GM21367 (cell line): ENCODE data around the gene GTF3C4.

Experiments
- ATAC-seq: cut with Tn5 transposase; IDR thresholded peaks from one replicate; pipeline ENCODE4 v1.9.1; 2021; ENCODE audit not compliant: unreplicated experiment

GTF3C4 gene

DNA sequence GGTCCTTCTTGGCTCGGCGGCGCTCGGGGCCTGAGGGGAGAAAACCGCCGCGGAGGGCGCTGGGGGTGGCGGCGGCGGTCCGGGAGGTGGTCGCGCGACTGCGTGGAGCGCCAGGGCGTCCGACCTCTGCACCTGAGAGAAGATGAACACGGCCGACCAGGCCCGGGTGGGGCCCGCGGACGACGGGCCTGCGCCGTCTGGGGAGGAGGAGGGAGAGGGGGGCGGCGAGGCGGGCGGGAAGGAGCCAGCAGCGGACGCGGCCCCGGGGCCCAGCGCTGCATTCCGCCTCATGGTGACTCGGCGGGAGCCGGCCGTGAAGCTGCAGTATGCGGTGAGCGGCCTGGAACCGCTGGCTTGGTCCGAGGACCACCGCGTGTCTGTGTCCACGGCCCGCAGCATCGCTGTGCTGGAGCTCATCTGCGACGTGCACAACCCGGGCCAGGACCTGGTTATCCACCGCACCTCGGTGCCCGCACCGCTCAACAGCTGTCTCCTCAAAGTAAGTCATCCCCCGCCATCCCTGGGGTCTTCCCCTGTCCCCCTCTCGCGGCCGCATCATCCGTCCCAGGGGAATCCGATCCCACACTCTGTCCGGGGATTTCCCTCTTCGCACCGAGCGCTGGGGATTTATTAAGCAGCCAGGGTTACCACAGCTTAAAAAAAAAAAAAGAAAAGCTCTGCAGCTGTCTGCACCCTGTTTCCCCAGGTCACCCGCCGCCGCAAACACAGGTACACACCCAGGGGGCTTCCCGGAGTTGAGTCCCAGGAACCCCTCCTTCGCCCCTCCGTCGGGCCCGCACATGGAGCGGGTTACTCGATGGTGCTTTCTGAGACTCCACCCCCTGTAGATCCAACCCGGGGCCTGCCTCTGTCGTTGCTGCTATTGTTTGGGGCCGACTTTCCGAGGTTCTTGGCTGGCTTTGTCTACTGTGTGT, at the start of gene GTF3C4:
Gene GTF3C4 (plus strand): TSS at position 8 of the 935 bp plus-strand sequence. CDS start 135 bp downstream, at position 143.
- ATAC-seq = peak; percentile 14

DNA sequence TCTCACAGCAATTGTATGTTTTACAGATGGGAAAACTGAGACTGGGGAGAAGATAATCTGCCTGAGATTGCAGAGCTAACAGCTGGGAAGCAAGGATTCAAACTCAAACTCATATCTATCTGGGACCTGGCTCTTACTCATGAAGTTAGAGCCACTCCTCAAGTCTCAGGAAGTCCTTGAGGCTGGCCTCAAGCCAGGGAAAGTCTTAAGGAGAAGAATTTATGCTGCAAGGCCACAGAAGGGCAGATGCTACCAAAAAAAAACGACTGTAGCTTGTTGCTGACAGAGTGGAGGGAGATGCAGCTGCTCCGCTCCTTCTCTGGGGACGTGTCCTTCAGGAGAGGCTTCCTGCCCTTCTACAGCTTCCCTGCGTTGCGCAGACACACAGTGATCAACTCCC, 48.1 kb upstream of the GTF3C4 start:
- no peak for ATAC-seq

- ATAC-seq = no peak
Measured at GRCh38 chr9:132626285-132626684, 44.0 kb upstream of the GTF3C4 start.

DNA sequence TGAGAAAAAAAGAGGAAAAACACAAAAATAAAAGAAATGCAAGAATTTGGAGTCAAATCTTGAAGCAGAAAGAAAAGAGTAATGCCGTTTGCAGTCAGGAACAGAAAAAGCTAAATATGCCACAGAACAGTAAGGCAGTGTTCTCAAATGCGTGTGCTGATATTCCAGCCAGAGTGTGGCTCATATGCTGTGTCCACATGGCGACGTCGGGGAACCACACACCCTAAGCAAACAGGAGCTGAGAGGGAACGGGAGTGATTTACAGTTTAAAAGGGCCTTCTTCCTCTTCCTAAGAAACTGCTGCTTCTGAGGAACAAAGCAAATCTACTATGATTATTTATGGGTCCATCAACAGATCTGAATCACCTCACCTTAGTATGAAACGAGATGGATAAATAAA, 43.2 kb upstream of the GTF3C4 start:
- ATAC-seq = no peak

DNA sequence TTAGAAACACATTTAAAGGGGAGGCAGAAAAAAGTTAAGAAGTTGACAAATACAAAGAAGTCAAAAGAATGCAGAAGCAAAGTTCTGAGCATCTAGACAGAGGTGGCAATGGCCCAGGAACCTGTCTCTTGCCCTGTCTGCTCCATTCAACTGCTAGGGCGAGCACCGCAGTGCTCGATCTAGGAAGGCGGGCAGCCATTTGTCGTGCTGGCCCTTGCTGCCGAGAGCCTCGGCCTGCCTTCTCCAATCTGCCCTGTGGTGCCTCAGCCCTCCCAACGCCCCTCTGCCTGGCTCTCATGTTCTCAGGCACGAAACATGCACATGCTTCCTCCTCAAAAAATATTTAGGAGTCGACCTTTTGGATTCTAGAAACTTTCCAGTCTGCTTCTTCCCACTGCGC, 42.7 kb upstream of the GTF3C4 start:
- no peak for ATAC-seq

DNA sequence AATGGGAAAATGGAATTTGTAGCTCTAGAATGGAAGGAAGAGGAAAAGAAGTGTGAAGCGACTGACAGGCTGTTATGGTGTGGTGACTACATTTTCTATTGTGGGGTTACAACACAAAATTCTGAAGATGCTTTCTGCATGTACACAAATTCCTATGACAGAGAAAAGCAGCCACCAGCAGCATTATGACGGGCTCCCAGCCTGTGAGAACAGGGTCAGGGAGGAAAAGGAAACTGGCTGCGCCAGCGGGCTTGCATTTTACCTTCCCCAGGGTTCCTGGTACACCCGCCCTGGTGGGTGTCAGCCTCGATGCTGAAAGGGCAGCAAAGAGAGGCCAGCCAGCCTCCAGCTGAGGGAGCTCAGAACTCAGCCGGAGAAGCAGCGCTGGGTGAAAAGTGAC, 41.5 kb upstream of the GTF3C4 start:
- ATAC-seq = no peak

DNA sequence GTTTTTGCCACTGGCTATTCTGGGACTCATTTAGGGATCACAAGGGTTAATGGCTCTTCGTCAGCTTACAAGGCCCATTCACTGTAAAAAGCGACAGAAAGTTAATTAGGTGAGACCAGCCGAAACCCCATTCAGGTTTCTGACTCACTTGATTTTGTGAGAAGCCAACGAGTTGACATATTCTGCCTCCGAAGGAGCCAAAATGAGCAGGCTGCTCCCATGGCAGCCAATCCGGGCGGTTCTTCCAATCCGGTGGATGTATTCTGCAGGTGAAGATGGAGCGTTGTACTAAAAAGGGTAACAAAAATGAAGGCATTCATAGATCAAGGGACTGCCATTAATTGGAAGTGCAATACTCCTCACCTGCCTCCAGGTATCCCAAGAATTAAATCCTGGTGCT, 40.1 kb upstream of the GTF3C4 start:
- ATAC-seq = no peak

DNA sequence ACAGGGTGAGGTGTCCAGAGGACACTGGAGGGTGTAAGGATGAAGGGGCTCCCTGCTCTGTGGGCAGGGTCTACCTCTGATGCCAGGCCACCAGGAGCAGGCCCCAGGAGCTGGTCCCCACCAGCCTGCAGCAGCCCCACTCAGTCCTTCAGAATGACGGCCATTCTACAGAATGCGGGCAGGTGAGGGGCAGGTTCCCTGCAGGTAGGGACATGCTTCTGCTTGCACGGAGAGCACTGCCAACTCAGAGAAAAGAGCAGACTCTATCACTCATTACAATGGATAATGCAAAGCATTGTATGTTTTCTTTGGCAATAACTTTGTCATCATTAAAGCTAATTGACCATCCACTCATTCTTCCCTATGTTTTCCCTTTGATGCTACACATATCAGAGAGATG, 39.5 kb upstream of the GTF3C4 start:
- ATAC-seq = no peak

- no peak for ATAC-seq
Measured at GRCh38 chr9:132631280-132631679, 39.0 kb upstream of the GTF3C4 start.

GRCh38 chr9:132631685-132632084, 38.6 kb upstream of the GTF3C4 start:
- ATAC-seq = no peak

DNA sequence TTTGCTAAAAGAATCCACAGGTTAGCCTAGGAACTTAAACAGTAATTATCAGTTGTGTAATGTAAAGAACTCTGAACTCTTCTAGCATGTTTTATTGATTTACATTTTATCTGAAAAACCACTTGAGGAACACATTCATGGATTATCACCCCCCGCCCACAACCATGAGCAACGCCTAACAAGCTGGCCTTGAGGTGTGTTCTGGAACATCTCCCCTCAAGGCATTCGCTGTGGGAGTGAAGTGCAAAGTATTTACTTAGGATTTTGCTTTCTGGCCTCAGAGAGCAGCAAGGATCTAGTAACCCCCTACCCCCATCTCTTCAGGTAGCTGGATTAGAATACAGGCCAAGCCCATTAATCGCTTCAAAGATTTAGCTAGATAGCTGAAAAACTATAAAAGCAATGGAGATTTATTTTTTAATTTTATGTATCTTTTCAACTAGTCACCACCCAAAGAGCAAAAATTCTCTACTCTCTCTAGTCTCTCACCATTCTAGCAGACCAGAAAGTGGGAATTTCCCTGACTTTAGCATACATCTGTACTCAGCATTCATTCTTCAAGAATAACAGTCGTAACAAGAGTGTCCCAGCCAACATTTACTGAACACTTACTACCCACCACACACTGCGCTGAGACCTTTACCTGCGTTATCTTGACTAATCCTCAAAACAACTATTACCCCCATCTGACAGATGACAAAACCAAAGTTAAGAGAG, 37.7 kb upstream of the GTF3C4 start:
- ATAC-seq = no peak

DNA sequence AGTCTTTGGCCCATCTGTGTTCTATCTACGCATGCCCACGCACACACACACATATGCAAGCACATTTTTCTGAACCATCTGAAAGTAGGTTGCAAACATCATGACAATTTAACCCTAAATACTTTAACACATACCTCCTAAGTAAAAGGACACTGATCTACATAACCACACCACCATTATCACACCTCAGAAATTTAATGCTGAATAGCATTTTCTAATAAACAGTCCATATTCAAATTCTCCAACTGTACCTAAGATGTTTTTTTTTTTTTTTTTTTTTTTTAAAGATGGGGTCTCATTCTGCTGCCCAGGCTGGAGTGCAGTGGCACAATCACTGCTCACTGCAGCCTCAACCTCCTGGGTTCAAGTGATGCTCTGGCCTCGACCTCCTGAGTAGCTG, 35.9 kb upstream of the GTF3C4 start:
- ATAC-seq = no peak

GRCh38 chr9:132637351-132637750, 32.9 kb upstream of the GTF3C4 start:
- no peak for ATAC-seq

DNA sequence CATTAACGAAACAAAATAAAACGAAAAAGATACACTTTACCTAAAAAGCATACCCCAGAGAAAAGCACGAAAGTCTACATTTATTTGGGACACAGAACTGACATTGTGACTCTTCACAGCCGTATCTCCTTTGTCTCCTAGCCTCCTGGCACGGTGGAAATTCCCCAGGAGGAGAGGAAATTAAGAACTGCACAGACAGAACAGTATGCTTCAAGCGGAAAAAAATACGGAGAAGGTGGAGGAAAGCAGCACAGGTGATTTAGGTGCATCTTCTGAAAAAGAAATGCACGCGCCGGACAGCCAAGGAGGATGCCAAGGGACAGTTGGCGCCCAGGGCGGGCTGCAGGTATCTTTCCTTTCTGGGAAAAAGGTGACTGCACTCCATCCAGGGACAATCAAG, 32.5 kb upstream of the GTF3C4 start:
- no peak for ATAC-seq

- ATAC-seq = no peak
Measured at GRCh38 chr9:132638240-132638639, 32.0 kb upstream of the GTF3C4 start.

DNA sequence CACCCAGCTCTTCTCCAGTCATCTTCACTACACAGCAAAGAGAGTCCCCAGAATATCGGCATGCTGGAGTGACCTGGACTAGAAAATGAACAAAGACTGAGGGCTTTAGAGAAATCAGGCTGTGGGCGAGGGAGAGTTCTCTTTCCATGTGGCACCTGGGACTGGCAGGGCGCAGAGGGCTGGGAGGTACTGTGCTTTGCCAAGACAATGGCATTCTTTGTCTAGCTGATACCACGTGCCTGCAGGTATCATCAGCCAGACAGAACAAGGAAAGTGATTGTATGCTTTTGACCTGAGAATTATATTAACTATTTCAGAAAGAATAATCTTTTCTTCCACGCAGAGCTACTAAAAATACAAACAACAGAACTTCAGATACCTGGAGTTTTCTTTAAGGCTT, 30.9 kb upstream of the GTF3C4 start:
- ATAC-seq = no peak

- ATAC-seq = no peak
Measured at GRCh38 chr9:132641216-132641615, 29.0 kb upstream of the GTF3C4 start.

- no peak for ATAC-seq
Measured at GRCh38 chr9:132644251-132644650, 26.0 kb upstream of the GTF3C4 start.

DNA sequence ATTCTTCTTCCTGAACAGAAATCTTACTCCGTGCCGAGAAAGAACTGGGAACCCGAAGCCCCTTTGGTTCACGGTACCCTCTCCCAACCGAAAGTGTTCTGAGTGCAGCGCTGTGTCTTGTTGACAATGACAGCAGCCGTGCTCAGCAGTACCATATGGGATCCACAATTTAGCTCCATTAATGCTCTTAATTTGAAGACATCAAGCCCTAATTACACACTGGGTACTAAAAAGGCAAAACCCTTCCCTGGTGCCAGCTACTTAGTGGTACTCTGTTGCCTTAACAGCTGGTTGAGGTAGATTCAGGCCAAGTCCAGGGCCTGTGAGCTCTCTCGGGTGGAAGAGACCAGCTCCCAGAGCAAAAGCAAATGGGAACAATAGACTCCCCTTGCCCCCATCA, 25.0 kb upstream of the GTF3C4 start:
- ATAC-seq = no peak

DNA sequence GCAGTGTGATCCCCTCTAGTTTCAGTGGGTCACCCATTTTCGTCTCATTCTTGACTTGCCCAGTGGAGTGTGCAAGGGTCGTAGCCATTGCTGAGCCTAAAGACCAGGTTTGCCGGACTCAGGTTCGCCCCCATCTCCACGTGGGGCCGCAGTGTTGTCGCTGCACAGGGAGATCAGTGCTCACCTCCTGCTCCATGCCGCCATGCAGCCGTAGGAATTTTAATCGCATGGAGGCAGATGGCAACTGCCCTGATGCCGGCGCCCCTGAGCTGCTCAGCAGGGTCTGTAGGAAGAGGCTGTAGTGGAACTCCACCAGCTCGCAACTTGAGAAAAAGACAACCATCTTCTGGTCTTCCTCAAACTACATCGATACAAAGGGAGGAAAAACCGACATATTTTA, 24.6 kb upstream of the GTF3C4 start:
- ATAC-seq = no peak

DNA sequence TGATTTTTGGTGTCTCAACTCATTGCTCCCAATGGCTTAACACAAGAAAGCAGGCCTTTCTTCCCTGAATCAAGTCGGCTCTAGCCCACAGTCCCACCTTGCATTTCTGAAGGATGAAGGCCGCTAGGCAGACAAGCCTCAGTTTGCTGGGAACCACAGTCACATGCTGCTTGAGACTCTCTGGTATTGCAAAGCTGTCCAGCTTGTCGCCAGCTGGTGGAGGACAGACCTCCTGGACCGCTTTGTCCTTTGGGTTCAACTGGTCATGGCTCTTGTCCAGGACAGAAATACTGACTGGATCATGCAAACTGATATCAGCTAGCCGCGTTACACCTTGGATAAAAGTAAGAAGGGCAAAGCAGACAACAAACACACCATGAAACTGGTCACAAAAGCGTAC, 23.5 kb upstream of the GTF3C4 start:
- no peak for ATAC-seq

- ATAC-seq = no peak
Measured at GRCh38 chr9:132647355-132647754, 22.9 kb upstream of the GTF3C4 start.
